ENCODE measurements around the gene GBX1. TPM values are rescaled to one million over a fixed set of nuclear protein-coding genes. Genes with fewer than 3 reads are reported as not detected.

GBX1 gene
- polyA plus RNA-seq, 1 donor (not counting 4 experiments of a cell fraction or from before 2014, with no cell fraction given) = not detected

DNA sequence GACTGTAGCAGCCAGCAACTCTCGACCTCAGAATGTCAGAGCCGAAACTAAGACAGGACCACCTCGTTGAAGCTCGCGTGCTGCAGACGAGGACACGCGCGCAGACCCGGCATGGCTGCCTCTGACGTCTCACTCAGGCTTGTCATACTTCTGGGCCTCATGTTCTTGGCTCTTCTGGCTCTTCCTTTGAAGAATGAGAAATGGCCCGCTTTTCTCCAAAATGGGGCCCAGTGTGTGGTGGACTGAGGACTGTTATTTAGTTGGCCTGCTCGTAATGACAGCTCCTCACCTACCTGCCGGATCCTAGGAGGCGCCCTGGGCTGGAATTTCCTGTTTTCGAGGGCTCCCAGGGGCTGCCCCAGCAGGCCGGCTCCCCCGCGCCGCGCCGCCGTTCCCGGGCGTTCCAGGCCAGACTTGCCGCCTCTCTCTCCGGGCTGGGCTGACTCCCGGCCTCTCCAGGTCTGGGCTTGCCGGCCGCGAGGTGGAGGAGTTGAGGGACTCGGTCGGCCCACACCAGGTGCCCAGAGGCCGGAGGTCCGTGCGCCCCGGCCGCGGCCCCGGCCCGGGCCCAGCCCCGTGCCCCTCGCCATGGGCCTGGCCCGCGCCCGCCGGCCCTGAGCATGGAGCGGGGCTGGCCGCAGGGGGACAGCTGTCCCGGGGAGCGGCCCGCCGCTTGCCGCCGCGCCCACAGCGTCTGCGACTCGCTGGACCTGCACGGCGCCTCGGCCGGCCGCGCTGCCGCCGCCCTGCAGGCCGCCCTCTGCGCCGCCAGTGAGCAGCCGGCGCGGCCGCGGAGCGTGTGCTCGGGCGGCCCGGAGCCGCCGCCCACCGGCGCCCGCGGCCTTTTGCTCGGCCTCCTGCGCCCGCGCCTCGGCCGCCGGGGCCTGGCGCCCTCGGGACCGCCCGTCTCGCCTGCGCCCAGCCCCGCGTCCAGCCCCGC is 53.1 kb downstream of the GBX1 start:
- H3K4me2 ChIP-seq (ENCODE audit: control insufficient read depth, extremely low read depth, insufficient read depth, low read depth, low read length) = peak overlapping the region; percentile 96
- no peak for DNase-seq (ENCODE audit: low read depth, low spot score)
- H3K4me1 ChIP-seq (ENCODE audit: control insufficient read depth, extremely low read depth, insufficient read depth, low read length) = peaks cover 33% of the 10 kb centered on the region
- H3K27ac ChIP-seq (ENCODE audit: control insufficient read depth, insufficient read depth, low read length) = peak overlapping the region; percentile 65
- peak overlapping the region; percentile 69 for H3K9ac ChIP-seq (ENCODE audit: control insufficient read depth, extremely low read depth, insufficient read depth, low read length)
- H3K9me1 ChIP-seq (ENCODE audit: control insufficient read depth, extremely low read depth, insufficient read depth, low read length) = no peaks in the 10 kb centered on the region
- H3K79me2 ChIP-seq (ENCODE audit: control insufficient read depth, insufficient read depth, low read length) = peaks cover 68% of the 10 kb centered on the region
- peak overlapping the region; percentile 36 to 68 (median 61) for H3K4me3 ChIP-seq (ENCODE audit: control insufficient read depth in 2 of 3, extremely low read depth in 1 of 3, insufficient read depth in 2 of 3, low read depth in 1 of 3, low read length in 3 of 3)
- no peaks in the 10 kb centered on the region for H3K27me3 ChIP-seq (ENCODE audit: control insufficient read depth, extremely low read depth, insufficient read depth, low read length)
- H3K36me3 ChIP-seq (ENCODE audit: control insufficient read depth in 2 of 2, extremely low read depth in 1 of 2, insufficient read depth in 2 of 2, low read length in 2 of 2) = peaks cover 12 to 22% of the 10 kb centered on the region in 2 experiments
- TF ChIP-seq EZH2 (IDR thresholded peaks at IDR 0.05; ENCODE audit: low read length) (no peak), CTCF (optimal IDR thresholded peaks at IDR 0.05 in 1 of 3, IDR thresholded peaks at IDR 0.05 in 1 of 3, conservative IDR thresholded peaks at IDR 0.05 in 1 of 3; ENCODE audit: extremely low read depth in 1 of 3, insufficient read depth in 2 of 3, low read length in 3 of 3) (no peak)
- FAIRE-seq = no peak
- H2AFZ ChIP-seq (ENCODE audit: control insufficient read depth, low read length) = no peak overlapping the region
- H4K20me1 ChIP-seq (ENCODE audit: control insufficient read depth, extremely low read depth, insufficient read depth, low read length) = peaks cover 6% of the 10 kb centered on the region
- dilution Hi-C loops (cut with MboI; ENCODE audit: extremely low pct_ligation_motif_present, low sequenced_read_pairs) = no loop called here
- no peaks in the 10 kb centered on the region for H3K9me3 ChIP-seq (ENCODE audit: control insufficient read depth, low read depth, low read length)

GRCh38 chr7:151113344-151114150 is 53.9 kb downstream of the GBX1 start:
- H2AFZ ChIP-seq (ENCODE audit: control insufficient read depth, low read length) = no peak overlapping the region
- peak overlapping the region; percentile 96 for H3K4me2 ChIP-seq (ENCODE audit: control insufficient read depth, extremely low read depth, insufficient read depth, low read depth, low read length)
- no peaks in the 10 kb centered on the region for H3K9me3 ChIP-seq (ENCODE audit: control insufficient read depth, low read depth, low read length)
- peaks cover 6% of the 10 kb centered on the region for H4K20me1 ChIP-seq (ENCODE audit: control insufficient read depth, extremely low read depth, insufficient read depth, low read length)
- H3K9me1 ChIP-seq (ENCODE audit: control insufficient read depth, extremely low read depth, insufficient read depth, low read length) = no peaks in the 10 kb centered on the region
- no peaks in the 10 kb centered on the region for H3K27me3 ChIP-seq (ENCODE audit: control insufficient read depth, extremely low read depth, insufficient read depth, low read length)
- TF ChIP-seq CTCF (optimal IDR thresholded peaks at IDR 0.05 in 1 of 3, IDR thresholded peaks at IDR 0.05 in 1 of 3, conservative IDR thresholded peaks at IDR 0.05 in 1 of 3; ENCODE audit: extremely low read depth in 1 of 3, insufficient read depth in 2 of 3, low read length in 3 of 3) (no peak), EZH2 (IDR thresholded peaks at IDR 0.05; ENCODE audit: low read length) (no peak)
- peak overlapping the region; percentile 36 to 68 (median 61) for H3K4me3 ChIP-seq (ENCODE audit: control insufficient read depth in 2 of 3, extremely low read depth in 1 of 3, insufficient read depth in 2 of 3, low read depth in 1 of 3, low read length in 3 of 3)
- DNase-seq (ENCODE audit: low read depth, low spot score) = peak; percentile 81
- H3K4me1 ChIP-seq (ENCODE audit: control insufficient read depth, extremely low read depth, insufficient read depth, low read length) = peaks cover 33% of the 10 kb centered on the region
- peak overlapping the region; percentile 69 for H3K9ac ChIP-seq (ENCODE audit: control insufficient read depth, extremely low read depth, insufficient read depth, low read length)
- peaks cover 5 to 13% of the 10 kb centered on the region in 2 experiments for H3K36me3 ChIP-seq (ENCODE audit: control insufficient read depth in 2 of 2, extremely low read depth in 1 of 2, insufficient read depth in 2 of 2, low read length in 2 of 2)
- dilution Hi-C loops (cut with MboI; ENCODE audit: extremely low pct_ligation_motif_present, low sequenced_read_pairs) = no loop called here
- H3K27ac ChIP-seq (ENCODE audit: control insufficient read depth, insufficient read depth, low read length) = peak overlapping the region; percentile 65
- FAIRE-seq = peak; percentile 95
- peaks cover 59% of the 10 kb centered on the region for H3K79me2 ChIP-seq (ENCODE audit: control insufficient read depth, insufficient read depth, low read length)
